OCI-LY3 (cell line): Measurements from ENCODE around the gene VWA7.

ENCODE experiments used
- EZH2phosphoT487 ChIP-seq: fragments of 200-600 bp; shearing (Covaris generic); IDR thresholded peaks from 2 replicates; pipeline ENCODE4 v1.6.1; 2018; ENCODE audit warnings: antibody characterized with exemption, mixed run types, low read depth
- TF ChIP-seq, protein P1 (sequence below): fragments of 200-600, 300-600 bp; sonication (generic); IDR thresholded peaks from 2 replicates; pipeline ENCODE4 v1.5.1; 2014; ENCODE audit warnings: antibody characterized with exemption, low read length, low read depth

- TF ChIP-seq, protein P1, sequence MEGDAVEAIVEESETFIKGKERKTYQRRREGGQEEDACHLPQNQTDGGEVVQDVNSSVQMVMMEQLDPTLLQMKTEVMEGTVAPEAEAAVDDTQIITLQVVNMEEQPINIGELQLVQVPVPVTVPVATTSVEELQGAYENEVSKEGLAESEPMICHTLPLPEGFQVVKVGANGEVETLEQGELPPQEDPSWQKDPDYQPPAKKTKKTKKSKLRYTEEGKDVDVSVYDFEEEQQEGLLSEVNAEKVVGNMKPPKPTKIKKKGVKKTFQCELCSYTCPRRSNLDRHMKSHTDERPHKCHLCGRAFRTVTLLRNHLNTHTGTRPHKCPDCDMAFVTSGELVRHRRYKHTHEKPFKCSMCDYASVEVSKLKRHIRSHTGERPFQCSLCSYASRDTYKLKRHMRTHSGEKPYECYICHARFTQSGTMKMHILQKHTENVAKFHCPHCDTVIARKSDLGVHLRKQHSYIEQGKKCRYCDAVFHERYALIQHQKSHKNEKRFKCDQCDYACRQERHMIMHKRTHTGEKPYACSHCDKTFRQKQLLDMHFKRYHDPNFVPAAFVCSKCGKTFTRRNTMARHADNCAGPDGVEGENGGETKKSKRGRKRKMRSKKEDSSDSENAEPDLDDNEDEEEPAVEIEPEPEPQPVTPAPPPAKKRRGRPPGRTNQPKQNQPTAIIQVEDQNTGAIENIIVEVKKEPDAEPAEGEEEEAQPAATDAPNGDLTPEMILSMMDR, result no peak
- TF ChIP-seq EZH2phosphoT487, result no peak
Measured at GRCh38 chr6:31737315-31737990, 39.7 kb downstream of the VWA7 start.
